GM18909 (cell line): ENCODE results near the gene CUTA.
"Not testable (repeated sequence)": the region's sequence is repeated elsewhere in the genome, so short reads cannot be mapped to it uniquely, and the experiment has no call there.

Experiments
- ATAC-seq: cut with Tn5 transposase; IDR thresholded peaks from one replicate; pipeline ENCODE4 v1.9.1; 2021; ENCODE audit warnings: mild to moderate bottlenecking; ENCODE audit not compliant: unreplicated experiment, poor library complexity

CUTA gene

DNA sequence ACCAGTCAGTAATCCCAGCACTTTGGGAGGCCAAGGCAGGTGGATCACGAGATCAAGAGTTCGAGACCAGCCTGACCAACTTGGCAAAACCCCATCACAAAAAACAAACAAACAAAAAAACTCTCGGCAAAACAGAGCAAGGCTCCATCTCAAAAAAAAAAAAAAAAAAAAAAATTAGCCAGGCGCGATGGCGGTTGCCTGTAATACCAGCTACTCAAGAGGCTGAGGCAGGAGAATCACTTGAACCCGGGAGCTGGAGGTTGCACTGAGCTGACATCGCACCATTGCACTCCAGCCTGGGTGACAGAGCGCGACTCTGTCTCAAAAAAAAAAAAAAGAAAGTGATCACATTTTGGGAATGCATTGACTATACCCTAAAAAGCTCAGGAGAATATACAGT is 38.7 kb downstream of the CUTA start:
- not testable (repeated sequence) for ATAC-seq

DNA sequence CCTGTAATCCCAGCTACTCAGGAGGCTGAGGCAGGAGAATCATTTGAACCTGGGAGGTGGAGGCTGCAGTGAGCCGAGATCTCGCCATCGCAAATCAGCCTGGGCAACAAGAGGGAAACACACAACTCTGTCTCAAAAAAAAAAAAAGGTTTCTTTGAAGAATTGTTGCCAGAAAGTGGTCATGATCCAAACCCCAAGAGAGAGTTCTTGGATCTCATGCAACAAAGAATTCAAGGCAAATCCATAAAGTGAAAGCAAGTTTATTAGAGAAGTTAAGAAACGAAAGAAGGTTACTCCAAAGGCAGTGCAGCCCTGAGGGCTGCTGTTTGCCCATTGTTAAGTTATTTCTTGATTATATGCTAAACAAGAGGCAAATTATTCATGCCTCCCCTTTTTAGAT is 40.7 kb downstream of the CUTA start:
- ATAC-seq = no peak

DNA sequence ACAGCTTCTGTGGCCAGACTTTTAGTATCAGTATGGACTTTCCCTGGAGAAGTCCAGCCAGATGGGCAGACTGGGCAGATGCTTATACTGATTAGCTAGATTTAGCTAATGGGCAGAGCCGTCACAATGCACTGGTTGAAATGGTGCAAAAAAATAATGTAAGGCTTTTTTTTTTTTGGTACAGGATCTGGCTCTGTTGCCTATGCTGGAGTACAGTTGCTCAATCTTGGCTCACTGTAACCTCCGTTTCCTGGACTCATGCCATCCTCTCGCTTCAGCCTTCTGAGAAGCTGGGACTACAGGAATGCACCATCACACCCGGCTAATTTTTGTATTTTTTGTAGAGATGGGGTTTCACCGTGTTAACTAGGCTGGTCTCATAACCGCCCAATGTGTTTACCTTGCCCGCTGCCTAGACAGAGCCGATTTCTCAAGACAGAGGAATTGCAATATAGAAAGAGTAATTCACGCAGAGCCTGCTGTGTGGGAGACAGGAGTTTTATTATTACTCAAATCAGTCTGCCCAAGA is 42.7 kb downstream of the CUTA start:
- ATAC-seq = no peak

DNA sequence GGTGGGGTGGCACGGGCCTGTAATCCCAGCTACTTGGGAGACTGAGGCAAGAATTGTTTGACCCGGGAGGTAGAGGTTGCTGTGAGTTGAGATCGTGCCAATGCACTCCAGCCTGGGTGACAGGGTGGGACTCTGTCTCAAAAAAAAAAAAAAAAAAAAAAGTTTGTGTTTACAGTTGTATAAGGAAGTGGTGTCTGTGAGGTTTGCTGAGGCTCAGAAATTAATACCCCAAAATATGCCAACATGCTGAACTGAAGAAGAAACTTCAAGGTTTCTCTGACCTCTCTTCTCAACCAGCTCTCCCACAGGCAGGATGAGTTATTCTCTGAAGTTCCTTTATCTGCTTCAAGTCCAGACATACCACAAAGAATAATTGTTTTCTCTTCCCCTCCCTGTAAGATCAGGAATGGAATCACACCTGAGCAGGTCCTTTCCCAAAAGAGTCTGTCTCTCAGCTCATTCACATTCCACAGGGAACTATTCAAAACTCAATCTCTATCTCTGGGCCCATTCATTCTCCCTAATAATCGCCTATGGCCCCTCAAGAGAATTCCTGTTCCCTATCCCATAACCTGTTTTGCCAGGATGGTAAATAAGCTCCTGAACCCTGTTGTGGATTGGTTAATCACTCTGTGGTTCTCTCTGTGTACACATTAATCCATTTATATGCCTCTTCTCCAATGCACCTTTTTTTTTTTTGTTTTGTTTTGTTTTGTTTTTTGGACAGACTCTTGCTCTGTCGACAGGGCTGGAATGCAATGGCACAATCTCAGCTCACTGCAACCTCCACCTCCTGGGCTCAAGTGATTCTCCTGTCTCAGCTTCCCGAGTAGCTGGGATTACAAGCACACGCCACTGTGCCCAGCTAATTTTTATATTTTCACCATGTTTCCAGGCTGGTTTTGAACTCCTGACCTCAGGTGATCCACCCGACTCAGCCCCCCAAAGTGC is 43.7 kb downstream of the CUTA start:
- no peak for ATAC-seq

DNA sequence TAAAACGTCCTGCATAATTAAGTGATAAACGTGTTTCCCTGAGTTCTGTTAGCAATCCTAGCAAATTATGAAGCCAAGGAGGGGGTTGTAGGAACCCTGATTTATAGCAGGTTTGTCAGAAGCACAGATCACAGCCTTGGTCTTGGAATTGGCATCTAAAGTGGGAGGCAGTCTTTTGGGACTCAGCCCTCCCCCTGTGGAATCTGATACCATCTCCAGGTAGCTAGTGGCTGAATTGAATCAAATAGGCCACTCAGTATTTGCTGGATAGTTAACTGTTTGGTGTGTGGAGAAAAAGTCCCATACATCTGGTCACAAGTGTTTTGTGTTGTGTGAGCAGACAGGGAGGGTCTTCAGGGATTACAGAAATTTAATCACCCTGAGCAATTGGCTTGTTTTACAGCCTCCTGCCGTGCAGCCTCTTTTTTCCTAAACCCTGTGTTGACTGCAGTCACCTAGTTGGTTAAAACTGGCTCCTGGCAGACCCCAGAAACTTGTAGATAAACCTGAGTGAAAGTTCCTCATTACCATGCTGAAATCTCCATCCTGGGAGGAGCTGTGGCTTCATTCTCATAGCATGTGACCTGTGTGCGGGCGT is 45.3 kb downstream of the CUTA start:
- ATAC-seq = no peak

DNA sequence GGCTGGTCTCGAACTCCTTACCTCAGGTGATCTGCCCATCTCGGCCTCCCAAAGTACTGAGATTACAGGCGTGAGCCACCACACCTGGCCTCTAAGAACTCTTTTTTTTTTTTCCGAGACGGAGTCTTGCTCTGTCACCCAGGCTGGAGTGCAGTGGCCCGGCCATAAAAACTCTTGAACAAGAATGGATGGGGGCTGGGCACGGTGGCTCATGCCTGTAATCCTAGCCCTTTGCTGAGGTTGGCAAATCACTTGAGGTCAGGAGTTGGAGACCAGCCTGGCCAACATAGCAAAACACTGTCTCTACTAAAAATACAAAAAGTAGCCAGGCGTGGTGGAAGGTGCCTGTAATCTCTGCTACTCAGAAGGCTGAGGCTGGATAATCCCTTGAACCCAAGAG is 46.0 kb downstream of the CUTA start:
- not testable (repeated sequence) for ATAC-seq

DNA sequence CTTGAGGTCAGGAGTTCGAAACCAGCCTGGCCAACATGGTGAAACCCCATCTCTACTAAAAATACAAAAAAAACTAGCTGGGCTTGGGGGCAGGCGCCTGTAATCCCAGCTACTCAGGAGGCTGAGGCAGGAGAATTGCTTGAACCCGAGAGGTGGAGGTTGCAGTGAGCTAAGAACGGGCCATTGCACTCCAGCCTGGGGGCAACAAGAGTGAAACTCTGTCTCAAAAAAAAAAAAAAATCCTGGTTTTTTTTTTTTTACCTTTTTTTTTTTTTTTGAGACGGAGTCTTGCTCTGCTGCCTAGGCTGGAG is 50.2 kb downstream of the CUTA start:
- not testable (repeated sequence) for ATAC-seq

DNA sequence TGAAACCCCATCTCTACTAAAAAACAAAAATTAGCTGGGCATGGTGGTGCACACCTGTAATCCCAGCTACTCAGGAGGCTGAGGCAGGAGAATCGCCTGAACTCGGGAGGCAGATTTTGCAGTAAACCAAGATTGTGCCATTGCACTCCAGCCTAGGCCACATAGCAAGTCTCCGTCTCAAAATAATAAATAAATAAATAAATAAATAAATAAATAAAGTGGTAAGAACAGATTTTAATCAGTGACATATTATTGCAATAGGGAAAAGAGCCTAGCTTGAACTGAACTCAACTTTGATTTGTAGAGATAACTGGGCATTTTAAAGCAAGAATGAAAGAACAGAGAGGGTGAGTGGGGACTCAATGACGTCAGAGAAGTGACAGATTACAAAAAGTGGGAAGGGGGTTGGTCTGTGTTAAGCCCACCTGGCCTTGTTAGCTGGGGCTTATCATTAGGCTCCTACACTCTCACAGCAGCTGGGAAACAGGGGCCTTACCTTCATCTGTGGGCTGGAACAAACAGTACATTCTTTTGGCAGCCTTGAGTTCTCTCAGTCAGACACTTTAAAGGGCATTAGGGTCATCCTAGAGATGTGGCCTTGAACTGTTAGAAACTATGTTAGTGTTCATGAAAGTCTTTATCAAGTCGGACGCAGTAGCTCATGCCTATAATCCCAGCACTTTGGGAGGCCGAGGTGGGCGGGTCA is 50.7 kb downstream of the CUTA start:
- no peak for ATAC-seq
